Small intestine (tissue), 7 donors: Measurements from ENCODE around the gene MAPK1IP1L. TPM values are rescaled to one million over a fixed set of nuclear protein-coding genes. Genes with fewer than 3 reads are reported as not detected.

Experiments
- DNase-seq, 2 donors: peaks; one replicate each; pipeline versions ENCODE4 v3.0.0 to v3.0.0-alpha.2; 2013
- FAIRE-seq: peaks from 2 replicates; lab custom pipeline; 2012; peaks lifted over from hg19 to GRCh38; lab: Jason Lieb, UNC
- H3K27ac ChIP-seq, 3 donors: one replicate each; pipeline ENCODE4 v1.5.1; 2013; ENCODE audit warnings: low read length in 2 of 3, mild to moderate bottlenecking in 2 of 3, control low read depth in 1 of 3, inconsistent platforms in 1 of 3, low read depth in 1 of 3, moderate library complexity in 1 of 3
- H3K27me3 ChIP-seq, 3 donors: one replicate each; pipeline ENCODE4 v1.6.1; 2013; ENCODE audit warnings: low read length in 3 of 3, inconsistent platforms in 1 of 3; ENCODE audit not compliant: control insufficient read depth in 3 of 3, insufficient read depth in 3 of 3
- H3K36me3 ChIP-seq, 3 donors: one replicate each; pipeline ENCODE4 v1.6.1; 2013; ENCODE audit warnings: low read length in 3 of 3, inconsistent platforms in 1 of 3, low read depth in 1 of 3, mild to moderate bottlenecking in 1 of 3, moderate library complexity in 1 of 3; ENCODE audit not compliant: control insufficient read depth in 3 of 3, insufficient read depth in 2 of 3
- H3K4me1 ChIP-seq, 3 donors: one replicate each; pipeline ENCODE4 v1.6.1; 2013; ENCODE audit warnings: low read length in 2 of 3, inconsistent platforms in 1 of 3, low read depth in 1 of 3, mild to moderate bottlenecking in 1 of 3, moderate library complexity in 1 of 3; ENCODE audit not compliant: control insufficient read depth in 3 of 3, insufficient read depth in 2 of 3
- H3K4me3 ChIP-seq, 3 donors: one replicate each; pipeline ENCODE4 v1.5.1; 2013; ENCODE audit warnings: low read length in 3 of 3, control low read depth in 1 of 3, inconsistent platforms in 1 of 3, low read depth in 1 of 3, mild to moderate bottlenecking in 1 of 3, moderate library complexity in 1 of 3
- H3K9me3 ChIP-seq, 2 donors: one replicate each; pipeline ENCODE4 v1.6.1; 2013; ENCODE audit warnings: low read depth in 1 of 2, low read length in 1 of 2; ENCODE audit not compliant: control insufficient read depth in 2 of 2, insufficient read depth in 1 of 2
- WGBS, 3 donors: extraction: QIAGEN DNeasy Blood & Tissue Kit; methylation state at CpG; one replicate each; pipeline ENCODE4 v1.1.7; 2013; 5-methylcytosine and 5-hydroxymethylcytosine counted together
- polyA plus RNA-seq, 4 donors: library from polyadenylated mRNA; stranded (reverse) in 3 of 4; unstranded in 1 of 4; fragments of 200-250 nt in 3 of 4; fragments of 120-200 nt in 1 of 4; gene quantifications; one replicate each; pipeline versions ENCODE4 v1.2.1 to v1.2.3, GENCODE V29; 2013
- donor health status: healthy with polysubstance abuse.
- donor health status: control.
- donor health status: control.
- donor health status: Bipolar disorder and iron deficiency.
- donor health status: healthy.

Gene MAPK1IP1L
- polyA plus RNA-seq, 4 donors: 24.3 to 80.6 (median 31.4) TPM

DNA sequence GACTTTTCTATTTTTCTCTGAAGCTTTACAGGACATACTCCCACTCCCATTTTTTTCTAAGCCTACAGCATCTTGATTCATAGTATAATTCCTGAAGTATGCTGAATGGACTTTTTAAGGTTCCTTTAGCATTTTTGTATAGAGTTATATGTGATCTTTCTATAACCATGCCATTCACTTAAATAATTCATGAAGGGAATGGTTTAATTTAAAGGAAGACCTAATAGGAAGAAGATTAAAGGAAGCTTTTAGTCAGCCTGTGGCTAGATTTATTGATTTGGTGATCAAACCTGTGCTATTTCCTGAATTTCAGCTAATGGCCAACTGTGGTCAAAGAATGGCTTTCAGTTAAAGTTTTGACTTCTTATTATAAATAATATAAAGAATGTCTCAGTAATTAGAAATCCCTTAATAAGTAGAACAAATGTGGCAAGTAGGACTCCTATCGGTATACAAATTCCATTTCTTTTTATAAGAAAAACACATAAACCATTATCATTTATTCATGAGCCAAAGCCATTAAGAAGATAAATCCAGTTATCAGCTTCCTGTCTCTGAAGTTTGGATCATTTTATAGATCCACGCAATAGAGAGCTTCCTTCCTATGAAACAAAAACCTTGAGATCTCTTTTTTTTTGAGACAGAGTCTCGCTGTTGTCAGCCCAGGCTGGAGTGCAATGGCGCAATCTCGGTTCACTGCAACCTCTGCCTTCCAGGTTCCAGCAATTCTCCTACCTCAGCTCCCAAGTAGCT lies 4.0 kb upstream of the MAPK1IP1L start:
- H3K9me3 ChIP-seq: no peaks in the 10 kb centered on the region
- FAIRE-seq (no peak), DNase-seq (no peak)
- no peak overlapping the region for H3K27ac ChIP-seq
- peaks cover 0 to 4% (median 2%) of the 10 kb centered on the region in 3 donors for H3K4me1 ChIP-seq
- peaks cover 0 to 7% (median 0%) of the 10 kb centered on the region in 3 donors for H3K36me3 ChIP-seq
- no peaks in the 10 kb centered on the region for H3K27me3 ChIP-seq
- 92 to 96% (median 96%) methylated on average over 5 of the region's 5 CpGs for WGBS, 3 donors
- H3K4me3 ChIP-seq: no peak overlapping the region

DNA sequence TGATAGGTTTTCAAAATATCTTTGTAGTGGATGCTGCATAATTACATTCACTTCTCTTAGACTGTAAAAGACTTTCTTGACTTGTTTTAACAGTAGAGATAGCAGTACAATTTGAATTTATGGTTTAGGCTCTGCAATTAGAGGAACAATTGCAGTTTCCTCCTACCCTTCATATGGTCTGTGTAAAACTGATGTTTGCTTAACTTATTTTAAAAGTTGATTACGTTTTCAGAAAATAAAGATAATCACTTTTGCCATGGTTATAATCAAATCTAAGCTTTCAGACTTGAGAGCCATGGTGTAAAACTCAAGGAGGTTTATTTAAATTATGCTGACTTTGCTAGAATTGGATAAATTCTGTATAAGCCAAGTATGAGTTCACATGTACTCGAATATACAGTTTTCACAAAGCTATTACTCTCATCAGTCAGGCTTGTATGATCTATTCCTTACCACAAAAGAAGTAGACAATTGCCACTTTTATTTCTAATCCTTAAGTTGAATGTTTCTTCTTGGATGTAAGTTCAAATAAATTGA lies 2.5 kb upstream of the MAPK1IP1L start:
- Histone ChIP-seq H3K27ac (no peak overlapping the region), H3K27me3 (no peaks in the 10 kb centered on the region), H3K9me3 (no peaks in the 10 kb centered on the region), H3K36me3 (peaks cover 0 to under 1% (median 0%) of the 10 kb centered on the region in 3 donors), H3K4me3 (no peak overlapping the region), H3K4me1 (peaks cover 4 to 15% (median 6%) of the 10 kb centered on the region in 3 donors)
- WGBS, 3 donors: 65 to 79% (median 71%) methylated on average over 2 of the region's 2 CpGs
- no peak for FAIRE-seq
- DNase-seq: no peak

DNA sequence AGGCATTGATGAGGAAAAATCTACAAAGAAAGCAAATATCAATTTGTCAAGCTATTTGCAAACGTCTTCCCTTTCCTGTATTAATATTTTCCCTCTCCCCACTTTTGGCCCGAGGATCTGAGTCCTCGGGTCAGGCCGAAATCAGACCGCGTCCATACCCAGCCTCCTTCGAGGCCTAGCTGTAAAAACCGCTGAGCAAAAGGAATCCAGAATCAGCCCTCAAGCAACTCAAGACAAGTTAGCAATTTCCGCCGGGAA lies 353 bp upstream of the MAPK1IP1L start:
- peaks cover 4 to 15% (median 7%) of the 10 kb centered on the region in 3 donors for H3K4me1 ChIP-seq
- H3K27me3 ChIP-seq: no peaks in the 10 kb centered on the region
- peak overlapping the region; percentile 74 to 97 (median 92) for H3K27ac ChIP-seq
- peak overlapping the region in 2 of 3 donors; percentile 54 to 65 for H3K4me3 ChIP-seq
- peaks cover 0 to 9% (median 0%) of the 10 kb centered on the region in 3 donors for H3K36me3 ChIP-seq
- DNase-seq: no peak
- FAIRE-seq: no peak
- 0 to 1% (median 0%) methylated on average over 10 of the region's 10 CpGs for WGBS, 3 donors
- H3K9me3 ChIP-seq: no peaks in the 10 kb centered on the region

DNA sequence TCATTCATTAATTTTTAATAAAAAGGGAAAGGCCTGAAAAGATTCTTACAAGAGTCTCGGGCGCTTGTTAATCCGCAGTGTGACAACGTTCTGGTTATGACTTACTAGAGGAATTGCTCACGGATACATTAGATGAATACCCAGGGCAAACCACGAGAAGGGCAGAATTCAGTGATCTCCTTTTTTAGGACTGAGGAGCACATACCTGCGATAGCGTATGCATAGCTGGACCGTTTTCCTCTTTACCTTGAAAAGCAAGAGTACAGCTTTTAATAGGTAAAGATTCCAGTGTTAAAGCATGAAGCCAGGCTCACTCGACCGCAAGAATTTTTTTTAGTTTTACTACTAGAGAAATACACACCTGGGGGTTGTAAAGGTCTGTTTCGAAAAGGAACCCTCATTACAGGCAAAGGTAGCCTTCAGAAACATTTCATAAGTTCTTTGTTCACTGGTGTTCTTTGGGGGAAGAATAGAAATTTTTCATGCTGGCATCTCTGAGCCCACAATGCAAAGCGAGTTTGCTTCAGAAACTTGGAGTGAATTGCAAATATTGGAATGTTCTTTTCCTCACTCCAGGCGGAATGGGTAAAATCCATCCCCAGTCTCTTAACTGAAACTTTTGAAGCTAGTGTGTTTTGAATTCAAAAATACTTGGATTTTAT lies 953 bp downstream of the MAPK1IP1L start:
- Histone ChIP-seq H3K27ac (peak overlapping the region; percentile 93 to 100 (median 97)), H3K36me3 (peaks cover 0 to 12% (median 0%) of the 10 kb centered on the region in 3 donors), H3K9me3 (no peaks in the 10 kb centered on the region), H3K27me3 (no peaks in the 10 kb centered on the region), H3K4me1 (peaks cover 4 to 15% (median 7%) of the 10 kb centered on the region in 3 donors), H3K4me3 (peak overlapping the region; percentile 65 to 99 (median 72))
- DNase-seq: no peak
- WGBS, 3 donors: 3 to 5% (median 5%) methylated on average over 14 of the region's 14 CpGs
- FAIRE-seq: no peak

DNA sequence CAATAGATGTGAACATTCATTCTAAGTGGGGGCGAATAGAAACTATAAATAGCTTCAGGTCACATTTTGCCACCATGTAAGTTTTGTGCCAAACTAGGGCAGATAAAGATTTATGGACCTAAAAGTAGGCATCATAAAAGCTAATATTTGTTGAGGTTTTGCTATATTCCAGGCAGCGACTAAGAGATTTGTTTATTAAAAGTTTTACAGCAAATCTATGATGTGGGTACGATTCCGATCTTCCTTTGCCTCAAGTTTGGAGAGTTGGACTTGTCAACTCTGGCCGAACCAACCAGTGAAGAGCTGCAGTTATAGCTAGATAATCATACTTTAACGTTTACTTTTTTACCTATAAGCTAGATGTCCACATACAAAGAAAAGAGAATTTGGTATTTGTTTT lies 1.6 kb downstream of the MAPK1IP1L start:
- H3K36me3 ChIP-seq: peaks cover 0 to 18% (median 0%) of the 10 kb centered on the region in 3 donors
- peak overlapping the region in 2 of 3 donors; percentile 65 to 99 for H3K4me3 ChIP-seq
- peaks cover 4 to 15% (median 7%) of the 10 kb centered on the region in 3 donors for H3K4me1 ChIP-seq
- 27 to 53% (median 39%) methylated on average over 6 of the region's 6 CpGs for WGBS, 3 donors
- DNase-seq (no peak), FAIRE-seq (no peak)
- no peaks in the 10 kb centered on the region for H3K9me3 ChIP-seq
- peak overlapping the region in 1 of 3 donors; percentile 100 for H3K27ac ChIP-seq
- no peaks in the 10 kb centered on the region for H3K27me3 ChIP-seq

DNA sequence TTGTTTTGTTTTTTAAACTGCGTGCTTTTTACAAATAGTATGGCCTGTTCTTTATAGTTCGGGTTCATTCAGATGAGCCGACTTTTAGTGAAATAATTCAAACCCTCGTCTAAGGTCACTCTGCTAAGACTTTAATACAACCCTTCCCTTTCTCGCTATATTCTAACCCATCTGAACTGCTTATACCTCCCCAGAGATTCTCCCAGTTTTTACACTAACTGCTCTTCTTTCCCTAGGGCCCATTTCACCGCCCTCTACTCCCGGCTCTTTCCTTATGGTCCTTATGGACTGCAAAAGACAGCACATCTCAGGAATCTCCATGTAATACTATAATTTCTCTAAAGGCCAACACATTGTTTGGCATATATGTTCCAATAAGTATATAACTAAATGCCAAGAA lies 2.1 kb downstream of the MAPK1IP1L start:
- peak overlapping the region in 1 of 3 donors; percentile 100 for H3K27ac ChIP-seq
- WGBS, 3 donors: 81 to 89% (median 86%) methylated on average over 7 of the region's 7 CpGs
- FAIRE-seq: no peak
- H3K27me3 ChIP-seq: no peaks in the 10 kb centered on the region
- H3K9me3 ChIP-seq: no peaks in the 10 kb centered on the region
- no peak for DNase-seq
- peaks cover 0 to 21% (median 0%) of the 10 kb centered on the region in 3 donors for H3K36me3 ChIP-seq
- peaks cover 4 to 15% (median 7%) of the 10 kb centered on the region in 3 donors for H3K4me1 ChIP-seq
- H3K4me3 ChIP-seq: peak overlapping the region in 1 of 3 donors; percentile 99

DNA sequence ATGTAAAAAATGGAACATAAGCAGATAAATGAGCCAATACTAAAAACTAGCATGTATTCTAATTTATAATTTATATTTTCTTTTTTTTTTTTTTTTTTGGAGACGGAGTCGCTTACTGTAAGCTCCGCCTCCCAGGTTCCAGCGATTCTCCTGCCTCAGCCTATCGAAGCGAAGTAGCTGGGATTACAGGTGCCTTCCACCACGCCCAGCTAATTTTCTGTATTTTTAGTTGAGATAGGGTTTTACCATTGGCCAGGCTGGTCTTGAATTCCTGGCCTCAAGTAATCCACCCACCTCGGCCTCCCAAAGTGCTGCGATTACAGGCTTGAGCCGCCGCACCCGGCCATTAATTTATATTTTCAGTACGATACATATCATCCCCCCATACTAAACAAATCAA lies 2.7 kb downstream of the MAPK1IP1L start:
- no peaks in the 10 kb centered on the region for H3K27me3 ChIP-seq
- H3K36me3 ChIP-seq: peaks cover 0 to 22% (median 0%) of the 10 kb centered on the region in 3 donors
- FAIRE-seq (no peak), DNase-seq (no peak)
- no peak overlapping the region for H3K27ac ChIP-seq
- H3K4me1 ChIP-seq: peaks cover 4 to 16% (median 7%) of the 10 kb centered on the region in 3 donors
- H3K9me3 ChIP-seq: no peaks in the 10 kb centered on the region
- WGBS, 3 donors: 97 to 99% (median 98%) methylated on average over 13 of the region's 13 CpGs
- H3K4me3 ChIP-seq: no peak overlapping the region

DNA sequence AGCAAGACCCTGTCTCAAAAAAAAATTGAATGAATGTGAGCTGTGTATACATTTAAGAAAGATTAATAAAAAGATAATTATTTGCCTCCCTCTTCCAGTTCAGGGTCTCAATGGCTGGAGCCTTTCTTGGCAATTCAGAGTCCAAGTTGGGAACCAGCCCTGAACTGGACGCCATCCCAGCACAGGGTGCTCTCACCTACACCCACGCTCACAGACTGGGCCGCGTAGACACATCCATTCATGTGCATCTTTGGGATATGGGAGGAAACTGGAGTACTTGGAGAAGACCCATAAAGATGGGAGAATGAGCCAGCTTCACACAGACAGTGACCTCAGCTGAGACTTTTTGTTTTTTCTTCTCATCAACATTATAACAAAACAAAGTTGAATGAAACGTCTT lies 6.5 kb downstream of the MAPK1IP1L start:
- Histone ChIP-seq H3K4me1 (peaks cover 0 to 12% (median 7%) of the 10 kb centered on the region in 3 donors), H3K27me3 (no peaks in the 10 kb centered on the region), H3K36me3 (peaks cover 0 to 35% (median 0%) of the 10 kb centered on the region in 3 donors), H3K4me3 (no peak overlapping the region), H3K27ac (no peak overlapping the region), H3K9me3 (no peaks in the 10 kb centered on the region)
- WGBS, 3 donors: 95 to 98% (median 97%) methylated on average over 5 of the region's 5 CpGs
- FAIRE-seq: no peak
- DNase-seq: no peak
